AG08395 (cell line): ENCODE data around the gene MAD2L1.
"Not testable (repeated sequence)": the region's sequence is repeated elsewhere in the genome, so short reads cannot be mapped to it uniquely, and the experiment has no call there.

Source experiments
- DNase-seq: peaks from one replicate; pipeline ENCODE4 v3.0.0; 2012; ENCODE audit warnings: mixed read lengths, low spot score

The MAD2L1 gene

GRCh38 chr4:120066517-120067340, at the start of gene MAD2L1:
MAD2L1 (minus strand) TSS chr4:120066848; CDS start chr4:120066734, 114 bp downstream.
- peak; percentile 99 for DNase-seq

DNA sequence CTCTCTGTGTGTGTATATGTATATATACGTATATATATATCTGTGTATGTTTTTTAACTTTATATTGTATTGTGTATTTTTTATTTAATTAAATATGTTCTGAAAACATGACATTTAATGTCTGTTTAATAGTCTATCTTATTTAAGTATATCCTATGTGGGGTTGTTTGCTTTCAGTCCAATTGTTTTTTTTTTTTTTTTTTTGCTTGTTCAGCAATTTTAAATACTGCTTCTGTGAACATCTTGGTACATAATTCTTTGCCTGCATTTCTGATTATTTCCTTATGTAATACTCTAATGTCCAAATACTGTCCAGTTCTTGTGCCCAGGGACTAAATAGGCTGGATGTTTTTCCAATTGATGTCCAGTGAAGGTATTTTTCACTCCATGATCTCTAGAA, 45.1 kb upstream of the MAD2L1 start:
- no peak for DNase-seq

- DNase-seq = no peak
Observed at GRCh38 chr4:120109406-120109805, 42.8 kb upstream of the MAD2L1 start.

DNA sequence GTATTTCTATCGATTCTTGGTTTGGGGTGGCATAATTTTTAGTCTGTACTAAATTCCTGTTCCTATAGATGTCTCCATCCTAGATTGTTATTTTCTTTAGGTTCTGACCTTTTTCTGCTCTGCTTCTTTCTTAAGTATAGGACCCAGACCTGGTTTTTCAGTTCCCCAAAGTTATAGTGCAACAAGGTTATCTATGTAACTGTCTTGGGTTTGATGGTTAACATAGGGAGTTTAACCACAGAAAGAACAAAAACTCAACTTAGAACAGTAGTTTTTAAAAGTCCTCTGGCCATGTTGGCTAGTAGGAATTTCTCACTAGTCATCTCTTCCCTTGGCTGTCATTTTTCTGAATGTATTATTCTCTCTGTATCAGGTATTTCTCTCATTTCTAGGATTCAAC, 38.8 kb upstream of the MAD2L1 start:
- DNase-seq = no peak

- no peak for DNase-seq
Observed at GRCh38 chr4:120096508-120097297, 30.1 kb upstream of the MAD2L1 start.

GRCh38 chr4:120088507-120088906, 21.9 kb upstream of the MAD2L1 start:
- no peak for DNase-seq

DNA sequence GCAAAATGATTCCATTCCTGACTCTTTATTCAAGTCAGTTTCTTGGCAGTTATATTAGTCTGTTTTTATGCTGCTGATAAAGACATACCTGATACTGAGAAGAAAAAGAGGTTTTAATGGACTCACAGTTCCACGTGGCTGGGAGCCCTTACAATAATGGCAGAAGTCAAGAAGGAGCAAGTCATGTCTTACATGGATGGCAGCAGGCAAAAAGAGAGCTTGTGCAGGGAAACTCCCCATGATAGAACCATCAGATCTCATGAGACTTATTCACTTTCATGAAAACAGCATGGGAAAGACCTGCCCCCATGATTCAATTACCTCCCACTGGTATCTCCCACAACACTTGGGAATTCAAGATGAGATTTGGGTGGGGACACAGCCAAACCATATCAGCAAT, 21.4 kb upstream of the MAD2L1 start:
- DNase-seq = not testable (repeated sequence)

DNA sequence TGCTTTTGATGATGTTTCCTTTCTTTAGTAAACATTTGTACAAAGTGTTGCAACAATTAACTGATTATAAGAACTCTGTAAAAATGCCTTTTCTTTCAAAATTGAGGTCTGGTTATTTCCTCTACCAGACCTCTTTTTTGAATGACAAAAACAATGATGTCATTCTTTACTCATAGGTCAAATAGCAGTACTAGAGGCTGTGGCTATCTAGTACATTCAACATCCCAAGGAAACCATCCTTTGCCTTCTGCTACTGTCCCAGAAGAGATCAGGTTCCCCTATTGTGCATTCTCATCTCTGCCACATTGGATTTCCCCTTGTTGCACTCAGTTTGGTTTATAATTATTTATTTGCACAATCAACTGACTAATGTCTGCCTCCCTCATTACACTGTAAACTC, 19.1 kb upstream of the MAD2L1 start:
- DNase-seq = no peak

DNA sequence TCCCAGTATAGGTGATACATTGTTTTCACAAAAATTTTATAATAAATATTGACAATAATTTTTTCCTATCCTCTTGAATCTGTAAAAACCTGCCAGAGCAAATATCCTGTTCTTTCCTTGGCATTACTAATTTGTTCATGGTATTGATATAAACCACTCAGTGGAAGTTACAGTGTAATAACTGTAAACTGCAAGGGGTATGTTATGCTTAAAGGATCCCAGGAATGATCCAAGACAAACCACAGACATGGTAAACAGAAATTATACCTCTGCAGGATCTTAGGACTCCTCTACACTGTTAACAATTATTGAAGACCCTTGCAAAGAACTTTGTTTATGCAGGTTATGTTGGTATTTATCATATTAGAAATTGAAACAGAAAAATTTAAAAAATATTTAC, 17.7 kb upstream of the MAD2L1 start:
- DNase-seq = no peak

DNA sequence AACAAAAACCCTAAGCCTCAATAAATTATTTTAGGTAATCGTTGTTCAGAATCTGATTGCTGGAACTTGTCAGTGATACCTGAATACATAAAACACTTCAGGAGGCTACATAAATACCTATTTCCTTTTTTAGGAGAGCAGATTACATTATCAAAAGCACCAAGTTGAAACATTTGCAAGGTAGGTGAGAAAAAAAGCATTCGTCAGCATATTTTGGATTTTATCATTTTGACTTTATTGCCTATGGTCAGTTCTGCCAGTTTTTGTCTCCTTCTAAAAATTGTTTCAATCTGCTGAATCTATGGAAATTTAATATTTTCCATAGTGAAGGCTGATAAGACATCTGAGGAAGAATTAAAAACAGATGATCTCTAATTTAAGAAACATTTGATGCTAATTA, 16.5 kb upstream of the MAD2L1 start:
- DNase-seq = no peak

GRCh38 chr4:120082251-120082650, 15.6 kb upstream of the MAD2L1 start:
- no peak for DNase-seq

- DNase-seq = no peak
Observed at GRCh38 chr4:120081726-120082125, 15.1 kb upstream of the MAD2L1 start.

- no peak for DNase-seq
Observed at GRCh38 chr4:120080533-120080932, 13.9 kb upstream of the MAD2L1 start.

GRCh38 chr4:120079839-120080520, 13.3 kb upstream of the MAD2L1 start:
- DNase-seq = no peak

GRCh38 chr4:120078216-120078615, 11.6 kb upstream of the MAD2L1 start:
- no peak for DNase-seq

DNA sequence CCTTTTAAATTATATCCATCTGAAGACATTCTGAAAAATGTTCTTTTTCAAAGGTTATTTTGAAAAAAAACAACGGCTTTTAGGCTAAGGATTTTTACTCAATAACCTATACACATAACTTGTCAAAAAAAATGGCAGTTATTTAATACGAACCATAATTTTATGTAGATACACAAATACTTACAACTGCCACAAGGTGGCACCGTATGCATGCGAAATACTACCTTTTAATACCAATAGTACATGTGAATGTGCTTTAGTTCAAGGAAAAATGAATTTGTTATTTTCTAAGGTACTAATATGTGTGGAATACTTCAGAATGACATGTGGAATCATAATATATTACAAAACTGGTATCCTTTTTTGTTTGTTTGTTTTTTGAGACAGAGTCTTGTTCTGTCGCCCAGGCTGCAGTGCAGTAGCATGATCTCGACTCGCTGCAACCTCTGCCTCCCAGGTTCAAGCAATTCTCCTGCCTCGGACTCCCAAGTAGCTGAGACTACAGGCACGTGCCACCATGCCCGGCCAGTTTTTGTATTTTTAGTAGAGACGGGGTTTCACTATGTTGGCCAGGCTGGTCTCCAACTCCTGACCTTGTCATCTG, 4.6 kb upstream of the MAD2L1 start:
- DNase-seq = peak; percentile 39

DNA sequence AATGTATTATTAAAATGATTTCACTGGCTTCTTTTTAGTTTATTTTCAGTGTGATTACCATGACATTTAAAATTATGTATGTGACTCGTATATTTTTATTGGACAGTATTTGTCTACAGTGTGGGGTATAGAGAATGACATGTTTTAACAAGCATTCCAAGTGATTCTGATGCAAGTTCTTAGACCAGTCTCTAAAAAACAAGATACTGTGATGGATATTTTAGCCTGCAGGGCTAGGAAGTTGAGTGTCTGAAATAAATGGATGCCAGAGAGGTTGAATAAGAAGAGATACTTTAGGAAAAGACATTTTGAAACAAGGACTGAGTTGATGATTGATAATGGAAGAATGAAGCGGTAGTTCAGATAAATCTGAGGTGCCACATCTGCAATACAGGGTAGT, 3.5 kb upstream of the MAD2L1 start:
- no peak for DNase-seq

- no peak for DNase-seq
Observed at GRCh38 chr4:120065974-120066516, 603 bp downstream of the MAD2L1 start.

- DNase-seq = no peak
Observed at GRCh38 chr4:120064887-120065286, 1.8 kb downstream of the MAD2L1 start.

DNA sequence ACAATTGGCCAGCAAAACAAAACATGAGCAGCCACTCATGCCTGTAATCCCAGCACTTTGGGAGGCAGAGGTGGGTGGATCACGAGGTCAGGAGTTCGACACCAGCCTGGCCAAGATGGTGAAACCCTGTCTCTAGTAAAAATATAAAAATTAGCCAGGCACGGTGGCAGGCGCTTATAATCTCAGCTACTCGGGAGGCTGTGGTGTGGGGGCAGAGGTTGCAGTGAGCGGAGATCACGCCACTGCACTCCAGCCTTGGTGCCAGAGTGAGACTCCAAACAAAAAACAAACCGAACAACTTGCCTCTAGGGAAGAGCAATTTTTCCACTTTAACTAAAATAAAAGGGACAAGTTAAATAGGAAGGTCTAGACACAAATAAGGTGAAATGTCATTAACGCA, 2.9 kb downstream of the MAD2L1 start:
- not testable (repeated sequence) for DNase-seq

DNA sequence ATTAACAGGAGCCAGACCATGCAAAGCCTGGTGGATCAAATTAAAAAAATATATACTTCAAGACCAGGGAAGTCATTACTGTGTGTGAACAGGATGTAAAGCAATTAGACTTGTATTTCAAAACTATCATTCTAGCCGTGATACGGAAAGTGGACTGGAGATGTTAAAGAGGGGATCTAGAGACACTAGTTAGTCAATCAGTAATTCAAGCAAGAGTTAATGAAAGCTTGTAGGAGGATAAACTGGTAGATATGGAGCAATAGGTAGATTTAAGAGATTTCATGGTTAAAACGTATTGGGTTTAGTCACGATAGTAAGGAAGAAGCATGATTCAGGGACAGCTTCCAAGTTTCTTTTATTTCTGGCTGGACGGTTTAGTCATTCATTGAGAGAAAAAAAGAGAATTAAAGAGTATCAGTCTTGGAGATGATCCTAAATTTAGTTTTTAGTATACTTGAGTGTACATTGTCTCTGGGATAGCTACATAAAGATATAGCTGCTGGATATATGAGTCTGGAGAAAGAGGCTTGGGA, 3.9 kb downstream of the MAD2L1 start:
- DNase-seq = no peak

DNA sequence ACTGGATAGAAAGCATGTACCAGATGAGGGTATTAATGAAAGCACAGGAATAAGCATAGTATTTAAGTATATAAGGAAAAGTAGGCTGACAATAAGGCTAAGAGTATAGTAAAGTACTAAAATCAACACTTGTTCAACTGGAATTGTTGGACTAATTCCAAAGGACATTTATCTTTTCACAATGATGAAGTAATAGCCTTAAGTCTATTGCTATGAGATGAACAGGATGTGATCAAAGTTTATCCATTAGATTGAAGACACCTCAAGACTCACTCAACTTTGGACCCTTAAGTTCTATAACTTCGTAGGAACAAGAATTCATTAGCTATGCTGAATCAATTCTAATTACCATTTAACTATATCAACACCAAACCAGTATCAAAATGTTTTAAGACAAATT, 7.6 kb downstream of the MAD2L1 start:
- no peak for DNase-seq
